ENCODE results near the gene SETD2. TPM values are rescaled to one million over a fixed set of nuclear protein-coding genes. Genes with fewer than 3 reads are reported as not detected.

The SETD2 gene
- total RNA-seq, 1 donor from 2014 or later: 65.7 TPM

DNA sequence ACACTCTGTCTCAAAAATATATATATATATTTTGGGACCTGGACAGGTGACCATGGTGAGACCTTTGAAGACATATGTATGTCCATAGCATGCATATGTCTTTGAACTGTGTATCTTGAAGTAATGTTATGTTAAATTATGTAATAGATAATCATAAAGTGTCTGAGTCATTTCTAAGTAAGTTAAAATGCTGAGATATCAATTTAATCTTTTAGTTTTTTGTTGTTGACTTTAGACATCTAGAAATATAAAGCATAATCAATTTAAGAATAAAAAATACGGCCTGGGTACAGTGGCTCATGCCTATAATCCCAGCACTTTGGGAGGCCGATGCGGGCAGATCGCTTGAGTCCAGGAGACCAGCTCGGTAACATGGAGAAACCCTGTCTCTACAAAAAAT is 12.7 kb upstream of the SETD2 start:
- POLR2A ChIA-PET: interaction anchor here (1.7 kb wide), 1 partner anchor 13 kb away, joined by 9 read pairs; no protein-coding TSS in a partner anchor
- no peak for ATAC-seq (ENCODE audit: low read depth)
- no peak overlapping the region for H3K27ac Mint-ChIP-seq

DNA sequence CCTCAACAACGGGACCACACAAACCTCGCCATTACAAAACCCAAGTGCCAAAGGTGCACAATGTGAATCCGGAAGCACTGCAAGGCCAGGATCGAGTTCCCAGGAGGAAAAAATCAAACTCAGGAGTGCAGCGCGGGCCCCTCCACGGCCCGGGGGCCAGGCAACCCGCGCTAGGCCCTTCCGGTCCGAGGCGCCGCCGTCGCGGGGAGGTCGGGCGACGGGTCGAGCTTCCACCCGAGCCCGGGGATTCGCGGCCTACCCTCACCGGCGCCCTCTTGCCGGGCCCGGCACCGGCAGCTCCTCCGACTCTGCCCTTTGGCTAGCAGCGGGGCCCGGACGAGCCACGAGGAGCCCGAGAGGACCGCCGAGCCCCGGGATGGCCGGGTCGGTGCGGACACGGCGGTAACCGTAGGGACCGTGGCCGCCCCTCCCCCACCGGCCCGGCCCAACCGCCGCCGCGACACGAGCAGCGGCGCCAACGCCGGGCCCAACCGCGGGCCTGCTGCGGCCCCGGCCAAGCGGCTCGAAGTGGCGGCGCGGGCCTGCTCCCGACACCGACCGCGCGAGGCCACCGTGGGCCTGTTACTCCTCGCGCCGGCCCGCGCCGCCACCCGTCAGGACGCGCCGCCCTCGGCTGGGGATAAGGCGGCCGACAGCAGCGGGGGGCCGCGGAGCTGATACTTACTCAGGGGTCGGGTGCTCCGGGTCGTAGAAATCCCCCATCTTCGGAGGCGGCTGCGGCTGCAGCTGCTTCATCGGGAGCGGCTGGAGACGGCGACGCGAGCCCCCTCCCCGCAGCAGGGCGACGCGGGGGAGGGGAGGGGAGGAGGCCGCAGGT is 525 bp downstream of the SETD2 start:
- ChIA-PET CTCF (interaction anchor here (1.1 to 3.0 kb wide), 10 partner anchors 14 to 161 kb away, joined by 3 to 26 read pairs (median 5); no protein-coding TSS in a partner anchor), POLR2A (interaction anchor here (0.5 to 2.4 kb wide), 17 partner anchors 12 to 303 kb away, joined by 3 to 13 read pairs (median 4); partner anchors contain the start of genes KIF9, KLHL18 and PTPN23)
- Mint-ChIP-seq H3K4me1 (peaks cover 60% of the 10 kb centered on the region), H3K27ac (peak overlapping the region; percentile 96), H3K27me3 (no peaks in the 10 kb centered on the region), H3K4me3 (peak overlapping the region; percentile 98), H3K36me3 (ENCODE audit: low read depth) (peaks cover 17% of the 10 kb centered on the region), H3K9me3 (no peaks in the 10 kb centered on the region)
- DNase-seq (peak; percentile 69), ATAC-seq (ENCODE audit: low read depth) (peak; percentile 23)
- TF ChIP-seq, protein P1, sequence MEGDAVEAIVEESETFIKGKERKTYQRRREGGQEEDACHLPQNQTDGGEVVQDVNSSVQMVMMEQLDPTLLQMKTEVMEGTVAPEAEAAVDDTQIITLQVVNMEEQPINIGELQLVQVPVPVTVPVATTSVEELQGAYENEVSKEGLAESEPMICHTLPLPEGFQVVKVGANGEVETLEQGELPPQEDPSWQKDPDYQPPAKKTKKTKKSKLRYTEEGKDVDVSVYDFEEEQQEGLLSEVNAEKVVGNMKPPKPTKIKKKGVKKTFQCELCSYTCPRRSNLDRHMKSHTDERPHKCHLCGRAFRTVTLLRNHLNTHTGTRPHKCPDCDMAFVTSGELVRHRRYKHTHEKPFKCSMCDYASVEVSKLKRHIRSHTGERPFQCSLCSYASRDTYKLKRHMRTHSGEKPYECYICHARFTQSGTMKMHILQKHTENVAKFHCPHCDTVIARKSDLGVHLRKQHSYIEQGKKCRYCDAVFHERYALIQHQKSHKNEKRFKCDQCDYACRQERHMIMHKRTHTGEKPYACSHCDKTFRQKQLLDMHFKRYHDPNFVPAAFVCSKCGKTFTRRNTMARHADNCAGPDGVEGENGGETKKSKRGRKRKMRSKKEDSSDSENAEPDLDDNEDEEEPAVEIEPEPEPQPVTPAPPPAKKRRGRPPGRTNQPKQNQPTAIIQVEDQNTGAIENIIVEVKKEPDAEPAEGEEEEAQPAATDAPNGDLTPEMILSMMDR (IDR thresholded peaks at IDR 0.05): no peak
- intact Hi-C loops (cut with micrococcal nuclease): loop anchor here (1.0 to 10.0 kb wide), 8 partner anchors 51 to 621 kb away; partner anchors contain the start of genes CCDC12, KIF9, KLHL18 and NBEAL2

More for the DNA sequence above, 12.7 kb upstream of the SETD2 start:
- H3K4me3 Mint-ChIP-seq: no peak overlapping the region
- H3K27me3 Mint-ChIP-seq: no peaks in the 10 kb centered on the region
- CTCF ChIA-PET: no interaction called here
- TF ChIP-seq, protein P1 (IDR thresholded peaks at IDR 0.05): no peak
- no peaks in the 10 kb centered on the region for H3K36me3 Mint-ChIP-seq (ENCODE audit: low read depth)
- no peak for DNase-seq
- peaks cover 23% of the 10 kb centered on the region for H3K4me1 Mint-ChIP-seq
- intact Hi-C loops (cut with micrococcal nuclease): no loop called here
- H3K9me3 Mint-ChIP-seq: no peaks in the 10 kb centered on the region

DNA sequence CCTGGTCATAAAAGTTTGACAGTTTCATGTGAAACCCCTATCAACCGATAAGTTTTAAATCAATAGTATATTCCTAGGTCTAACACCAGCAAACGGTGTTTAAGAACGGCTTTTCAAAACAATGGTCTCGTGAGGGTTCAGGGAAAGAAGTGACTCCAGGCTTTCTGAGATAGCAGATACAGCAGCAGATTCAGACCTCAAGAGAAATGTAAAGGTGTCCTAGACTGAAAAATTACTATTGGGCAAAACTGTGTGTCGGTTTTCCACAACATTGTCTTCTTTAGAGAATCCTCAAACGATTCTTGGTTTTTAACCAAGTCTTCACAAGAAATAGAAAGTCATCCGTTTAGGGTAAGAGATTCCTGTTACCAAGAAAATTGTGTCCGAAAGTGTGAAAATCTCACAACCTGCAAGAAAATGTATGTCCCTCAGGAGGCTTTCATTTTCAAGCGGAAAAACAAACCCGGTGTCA is 1.2 kb downstream of the SETD2 start:
- ATAC-seq (ENCODE audit: low read depth) (no peak), DNase-seq (no peak)
- ChIA-PET POLR2A (interaction anchor here (0.7 to 2.4 kb wide), 5 partner anchors 14 to 129 kb away, joined by 3 to 12 read pairs (median 6); partner anchors contain the start of genes KIF9 and KLHL18), CTCF (no interaction called here)
- Mint-ChIP-seq H3K27ac (peak overlapping the region; percentile 96), H3K27me3 (no peaks in the 10 kb centered on the region), H3K4me1 (peaks cover 67% of the 10 kb centered on the region), H3K9me3 (no peaks in the 10 kb centered on the region), H3K36me3 (ENCODE audit: low read depth) (peaks cover 18% of the 10 kb centered on the region), H3K4me3 (peak overlapping the region; percentile 95)
- TF ChIP-seq, protein P1 (IDR thresholded peaks at IDR 0.05): no peak
- intact Hi-C loops (cut with micrococcal nuclease): loop anchor here (5.0 to 10.0 kb wide), 5 partner anchors 50 to 622 kb away; partner anchors contain the start of genes CCDC12, NBEAL2 and SMARCC1

DNA sequence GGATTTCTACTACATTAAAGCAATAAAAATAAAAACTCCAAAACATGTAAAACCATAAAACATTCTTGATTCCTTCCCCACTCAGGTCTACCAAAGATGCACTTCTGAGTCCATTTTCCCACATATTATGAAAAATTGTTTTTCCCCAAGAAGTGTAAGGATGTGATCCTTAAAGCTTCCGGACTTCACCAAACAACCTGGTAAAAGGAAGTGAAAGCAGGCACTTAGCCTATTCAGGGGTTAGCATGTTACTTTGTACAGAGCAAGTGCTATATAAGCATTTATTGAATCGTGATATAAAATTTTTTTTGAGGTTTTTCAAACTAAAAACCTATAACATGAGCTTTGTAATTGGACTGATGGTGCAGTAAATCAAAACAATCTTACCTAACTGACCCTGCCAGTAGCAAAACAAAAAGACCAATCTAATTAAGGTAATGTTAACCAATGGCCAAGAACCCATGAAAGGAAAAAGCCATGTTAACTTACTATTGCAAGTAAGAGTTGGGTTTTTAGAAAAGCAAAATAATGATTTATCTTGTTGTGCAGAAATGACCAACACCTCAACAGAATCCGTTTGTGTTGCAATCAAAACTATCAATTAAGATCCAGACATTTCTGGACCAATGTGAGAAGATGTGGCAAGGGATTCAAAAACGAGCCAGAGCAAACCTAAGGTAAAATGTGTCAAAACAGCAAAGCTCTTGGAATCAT is 1.8 kb downstream of the SETD2 start:
- DNase-seq (no peak), ATAC-seq (ENCODE audit: low read depth) (no peak)
- Mint-ChIP-seq H3K4me3 (peak overlapping the region; percentile 95), H3K27ac (peak overlapping the region; percentile 96), H3K9me3 (no peaks in the 10 kb centered on the region), H3K27me3 (no peaks in the 10 kb centered on the region), H3K36me3 (ENCODE audit: low read depth) (peaks cover 18% of the 10 kb centered on the region), H3K4me1 (peaks cover 72% of the 10 kb centered on the region)
- TF ChIP-seq, protein P1 (IDR thresholded peaks at IDR 0.05): no peak
- intact Hi-C loops (cut with micrococcal nuclease): loop anchor here (5.0 to 10.0 kb wide), 5 partner anchors 50 to 623 kb away; partner anchors contain the start of genes CCDC12, NBEAL2 and SMARCC1
- ChIA-PET POLR2A (interaction anchor here (0.7 kb wide), 1 partner anchor 123 kb away, joined by 3 read pairs; no protein-coding TSS in a partner anchor), CTCF (no interaction called here)
